HUDEP-2 (cell line): ENCODE results near the gene CRK.

Source experiments
- DNase-seq, 76 experiments: peaks; one replicate each; lab custom pipeline; 2025; ENCODE audit not compliant: unreplicated experiment in 76 of 76; lab: John Stamatoyannopoulos, UW

The CRK gene

DNA sequence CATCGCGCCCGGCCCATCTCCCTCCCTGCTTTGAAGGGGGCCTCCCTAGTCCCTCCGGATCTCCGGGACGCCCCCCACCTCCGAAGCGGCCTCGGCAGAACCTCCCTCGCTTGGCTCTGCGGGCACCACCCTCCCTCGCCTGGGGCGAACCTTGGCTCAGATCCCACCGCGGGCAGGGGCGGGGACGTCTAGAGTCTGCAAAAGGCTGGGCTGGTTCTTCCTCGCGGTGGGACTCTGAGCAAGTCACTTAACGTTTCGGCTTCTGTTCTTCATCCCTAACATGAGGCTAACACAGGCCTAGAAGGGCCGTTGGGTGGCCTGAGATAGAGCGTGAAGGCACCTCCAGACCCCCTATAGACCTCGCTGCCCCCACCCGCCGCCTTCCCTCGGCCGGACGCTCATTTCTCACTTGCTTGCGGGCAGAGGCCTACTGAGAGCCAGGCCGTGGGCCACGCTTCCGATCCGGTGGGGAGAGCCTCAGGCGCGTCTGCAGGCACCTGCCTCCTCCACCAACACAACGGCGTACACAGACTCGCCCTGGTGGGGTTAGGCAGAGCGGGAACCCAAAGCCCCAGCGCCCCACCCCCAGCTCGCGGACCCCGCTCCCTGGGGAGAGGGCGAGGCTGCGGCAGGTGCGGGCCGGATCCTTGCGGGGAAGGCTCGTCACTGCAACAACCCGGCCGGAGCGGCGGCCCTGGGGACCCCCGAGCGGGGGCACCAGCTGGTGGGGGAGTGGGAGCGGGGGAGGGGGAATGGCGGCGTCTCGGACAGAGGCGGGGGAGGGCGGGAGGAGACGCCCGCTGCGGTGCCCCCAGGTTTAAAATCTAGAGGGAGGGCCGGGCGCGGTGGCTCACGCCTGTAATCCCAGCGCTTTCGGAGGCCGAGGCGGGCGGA, 31.0 kb upstream of the CRK start:
- peak; percentile 11 to 93 (median 85) for DNase-seq

- peak in 48 of 76 experiments; percentile 5 to 62 (median 31) for DNase-seq
Measured at GRCh38 chr17:1485423-1486376, 29.7 kb upstream of the CRK start.

DNA sequence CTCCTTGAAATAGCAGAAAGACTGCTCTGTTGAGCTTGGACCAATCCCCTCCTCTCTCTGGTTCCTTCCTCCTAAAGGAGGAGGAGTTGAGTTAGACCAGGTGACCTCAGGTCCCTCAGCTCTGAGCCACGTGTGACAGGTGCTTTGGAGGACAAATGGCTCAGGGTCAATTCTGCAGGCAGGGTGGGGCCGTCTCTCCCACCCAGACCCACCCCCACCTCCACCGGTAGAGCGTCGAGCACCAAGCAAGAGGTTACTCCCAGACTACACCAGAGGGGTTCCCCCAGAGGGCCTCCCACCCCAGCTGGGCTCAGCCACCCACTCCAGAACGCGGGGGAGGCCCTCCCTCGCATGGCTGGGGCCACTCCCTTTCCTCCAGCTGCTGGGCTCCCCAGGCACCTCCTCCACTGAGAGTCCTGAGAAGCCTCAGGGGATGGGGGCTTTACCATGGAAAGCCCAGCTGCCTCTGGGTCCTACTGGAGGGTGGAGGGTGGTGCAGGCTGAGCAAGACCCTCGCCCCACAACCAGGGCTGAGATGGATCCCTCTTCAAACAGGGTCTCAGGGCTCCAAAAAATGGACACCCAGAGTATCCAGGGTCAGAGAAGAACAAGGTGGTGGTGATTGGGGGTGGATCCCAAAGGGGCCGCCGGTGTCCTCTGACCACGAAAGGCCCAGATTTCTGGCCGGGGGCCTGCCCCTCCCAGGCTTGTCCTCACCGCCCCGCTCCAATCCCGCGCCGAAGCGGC, 28.8 kb upstream of the CRK start:
- DNase-seq = peak in 67 of 76 experiments; percentile 16 to 81 (median 49)

DNA sequence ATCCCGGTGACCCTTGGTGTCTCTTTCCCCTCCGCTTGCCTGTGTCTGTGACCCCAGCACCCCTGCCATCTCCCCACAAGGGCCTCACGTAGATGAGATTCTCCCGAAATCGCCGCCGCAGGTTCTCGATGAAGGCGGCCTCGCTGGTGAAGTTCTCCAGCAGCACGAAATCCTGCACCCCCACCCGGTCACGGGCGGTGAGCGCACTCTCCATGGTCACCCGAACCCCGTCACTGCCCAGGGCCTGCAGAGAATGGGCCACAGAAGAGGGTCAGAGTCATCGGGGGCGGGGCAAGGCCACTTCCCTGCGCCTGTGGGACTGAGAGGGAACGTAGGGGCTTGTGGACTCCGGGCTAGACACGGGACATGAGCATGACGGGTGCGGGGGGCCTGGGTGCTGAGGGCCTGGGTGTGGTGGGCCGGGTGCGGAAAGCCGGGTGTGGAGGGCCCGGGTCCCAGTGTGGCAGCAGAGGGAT, 28.1 kb upstream of the CRK start:
- DNase-seq = no peak

DNA sequence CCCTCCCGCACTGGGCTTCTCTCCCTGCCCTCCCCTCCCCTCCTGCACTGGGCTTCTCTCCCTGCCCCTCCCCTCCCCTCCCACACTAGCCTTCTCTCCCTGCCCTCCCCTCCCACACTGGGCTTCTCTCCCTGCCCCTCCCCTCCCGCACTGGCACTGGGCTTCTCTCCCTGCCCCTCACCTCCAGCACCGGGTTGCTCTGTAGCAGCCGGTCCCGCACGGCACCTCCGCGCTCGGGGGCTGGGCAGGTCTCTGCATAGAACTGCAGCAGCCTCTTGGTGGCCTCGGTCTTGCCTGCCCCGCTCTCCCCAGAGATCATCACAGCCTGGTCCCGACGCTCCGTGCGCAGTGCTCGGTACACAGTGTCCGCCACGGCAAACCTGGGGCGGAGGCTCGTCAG, 26.6 kb upstream of the CRK start:
- DNase-seq = peak in 50 of 76 experiments; percentile 7 to 85 (median 56)

DNA sequence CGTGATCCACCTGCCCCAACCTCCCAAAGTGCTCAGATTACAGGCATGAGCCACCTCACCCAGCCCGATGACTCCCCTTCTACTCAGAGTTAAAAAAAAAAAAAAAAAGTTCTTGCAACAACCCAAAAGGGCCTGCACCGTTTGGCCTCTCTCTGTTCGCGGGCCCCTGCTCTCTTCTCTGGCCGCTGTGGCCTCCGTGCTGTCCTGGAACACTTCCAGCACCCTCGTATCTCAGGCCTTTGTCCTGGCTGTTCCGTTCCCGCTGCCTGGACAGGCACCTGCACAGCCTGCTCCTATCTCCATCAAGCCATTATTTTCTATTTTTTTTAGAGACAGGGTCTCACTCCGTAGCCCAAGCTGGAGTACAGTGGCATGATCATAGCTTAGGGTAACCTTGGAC, 25.7 kb upstream of the CRK start:
- DNase-seq = no peak

- DNase-seq = no peak
Measured at GRCh38 chr17:1480747-1481465, 24.9 kb upstream of the CRK start.

DNA sequence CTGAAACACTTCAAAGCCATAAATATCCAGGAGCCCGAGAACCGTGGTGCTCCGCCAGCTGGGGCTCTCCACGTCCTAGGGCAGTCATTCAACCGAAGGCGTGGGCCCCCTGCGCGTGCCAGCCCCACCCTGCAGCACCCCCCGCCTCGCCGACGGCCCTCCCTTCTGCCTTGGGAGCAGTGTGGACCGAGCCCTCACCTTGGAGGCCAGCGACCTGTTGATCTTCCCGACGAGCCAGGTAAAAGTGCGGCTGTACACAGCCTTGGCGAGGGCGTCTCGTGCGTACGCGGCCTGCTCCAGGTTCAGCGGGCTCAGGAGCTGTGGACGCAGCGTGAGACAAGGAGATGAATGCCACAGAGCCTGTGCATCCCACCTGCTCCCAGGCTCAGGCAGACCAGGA, 22.4 kb upstream of the CRK start:
- DNase-seq = no peak

DNA sequence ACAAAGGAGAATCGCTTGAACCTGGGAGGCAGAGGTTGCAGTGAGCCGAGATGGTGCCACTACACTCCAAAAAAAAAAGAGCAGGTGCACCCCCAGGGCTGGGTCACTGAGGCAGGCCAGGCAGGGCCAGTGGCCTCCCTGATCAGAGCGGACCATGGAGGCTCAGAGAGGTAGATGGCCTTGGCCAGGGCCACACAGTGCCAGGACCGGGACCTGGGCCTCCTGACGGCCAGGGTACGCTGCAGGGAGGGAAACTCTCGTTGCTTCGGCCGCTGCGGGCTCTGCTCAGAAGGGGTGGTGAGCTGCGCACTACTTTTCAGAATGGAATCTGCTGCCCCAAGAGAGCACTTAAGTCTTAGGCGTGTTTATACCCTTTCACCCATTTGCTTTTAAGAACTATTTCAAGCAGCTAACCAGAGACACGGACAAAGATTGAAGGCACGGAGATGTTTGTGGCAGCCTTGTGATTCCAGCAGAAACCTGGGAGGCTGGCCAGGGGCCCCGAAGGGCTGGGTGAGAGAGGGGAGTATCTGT, 19.4 kb upstream of the CRK start:
- no peak for DNase-seq

GRCh38 chr17:1474402-1475189, 18.6 kb upstream of the CRK start:
- DNase-seq = no peak

DNA sequence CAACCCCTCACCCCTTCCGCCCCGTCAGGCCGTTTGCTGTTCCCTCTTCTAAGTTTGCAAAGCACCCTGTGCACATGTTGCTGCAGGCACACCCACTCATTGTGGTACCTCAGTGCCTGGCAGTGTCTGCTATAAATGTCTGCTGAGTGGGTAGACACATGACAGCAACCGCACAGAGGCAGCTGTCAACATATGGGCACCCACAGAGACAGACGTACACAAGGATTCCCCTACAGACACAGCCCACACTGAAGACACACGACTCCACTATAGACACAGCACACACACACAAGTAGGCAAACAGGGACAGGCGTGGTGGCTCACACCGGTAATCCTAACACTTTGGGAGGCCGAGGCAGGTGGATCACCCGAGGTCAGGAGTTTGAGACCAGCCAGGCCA, 17.8 kb upstream of the CRK start:
- DNase-seq = no peak

GRCh38 chr17:1473170-1473569, 17.1 kb upstream of the CRK start:
- peak in 14 of 76 experiments; percentile 2 to 34 (median 18) for DNase-seq

DNA sequence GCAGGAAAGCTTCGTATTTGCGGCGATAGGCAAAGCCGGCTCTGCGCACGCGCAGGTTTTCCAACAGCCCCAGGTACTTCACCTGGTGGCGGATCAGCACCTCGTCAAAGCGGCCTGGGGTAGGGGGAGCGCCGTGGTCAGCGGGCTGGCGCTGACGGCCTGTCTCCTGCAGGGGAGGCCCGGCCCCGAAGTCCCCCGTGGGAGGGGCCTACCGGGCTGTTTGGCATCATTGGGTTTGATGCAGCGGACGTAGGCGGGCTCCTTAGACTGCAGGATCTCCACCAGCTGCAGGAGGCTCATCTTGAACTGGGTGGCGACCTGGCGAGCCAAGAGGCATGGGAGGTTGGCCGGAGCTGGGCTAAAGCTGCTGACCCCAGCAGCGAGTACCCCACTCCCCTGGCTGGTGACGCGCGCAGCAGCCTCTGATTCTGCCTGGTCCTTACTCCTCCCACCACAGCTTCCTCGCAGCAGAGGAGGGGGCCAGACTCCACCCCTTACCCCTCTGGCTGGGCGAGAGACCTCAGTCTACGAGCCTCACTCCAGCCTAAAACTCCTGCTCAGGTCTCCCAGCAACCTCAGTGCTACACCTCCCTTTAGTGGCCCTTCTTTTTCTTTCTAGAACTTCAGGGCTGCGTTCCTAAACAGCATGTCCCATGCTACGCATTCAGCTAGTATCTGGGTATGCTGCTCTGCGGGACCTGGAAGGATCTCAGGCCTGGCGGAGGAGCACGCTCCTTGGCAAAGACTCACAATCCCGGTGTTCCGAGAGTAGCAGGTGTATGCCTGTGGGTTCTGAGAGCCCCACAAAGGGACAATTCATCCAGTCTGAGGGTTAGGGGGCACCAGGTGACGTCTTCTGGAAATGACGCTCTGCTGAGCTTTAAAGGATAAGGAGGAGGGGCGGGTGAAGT, 16.1 kb upstream of the CRK start:
- no peak for DNase-seq

DNA sequence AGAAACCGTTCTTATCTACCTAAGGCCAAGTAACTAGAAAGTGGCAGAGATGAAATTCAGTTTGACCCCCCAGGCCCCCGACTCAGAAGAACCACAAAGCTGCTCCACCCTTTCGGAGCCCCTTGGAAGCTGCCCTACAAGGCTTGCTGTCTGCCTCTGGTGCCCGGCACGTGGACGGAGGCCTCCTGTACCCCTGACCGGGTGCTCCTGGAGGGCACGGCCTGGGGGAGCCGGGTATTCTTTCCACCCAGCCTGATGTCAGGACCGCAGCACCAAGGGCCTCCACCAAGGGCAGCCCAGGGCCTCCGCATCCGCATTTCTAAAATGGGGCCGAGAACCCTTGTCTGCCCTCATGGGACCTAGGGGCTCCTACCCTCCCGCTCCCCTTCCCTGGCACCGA, 15.5 kb upstream of the CRK start:
- DNase-seq = no peak

DNA sequence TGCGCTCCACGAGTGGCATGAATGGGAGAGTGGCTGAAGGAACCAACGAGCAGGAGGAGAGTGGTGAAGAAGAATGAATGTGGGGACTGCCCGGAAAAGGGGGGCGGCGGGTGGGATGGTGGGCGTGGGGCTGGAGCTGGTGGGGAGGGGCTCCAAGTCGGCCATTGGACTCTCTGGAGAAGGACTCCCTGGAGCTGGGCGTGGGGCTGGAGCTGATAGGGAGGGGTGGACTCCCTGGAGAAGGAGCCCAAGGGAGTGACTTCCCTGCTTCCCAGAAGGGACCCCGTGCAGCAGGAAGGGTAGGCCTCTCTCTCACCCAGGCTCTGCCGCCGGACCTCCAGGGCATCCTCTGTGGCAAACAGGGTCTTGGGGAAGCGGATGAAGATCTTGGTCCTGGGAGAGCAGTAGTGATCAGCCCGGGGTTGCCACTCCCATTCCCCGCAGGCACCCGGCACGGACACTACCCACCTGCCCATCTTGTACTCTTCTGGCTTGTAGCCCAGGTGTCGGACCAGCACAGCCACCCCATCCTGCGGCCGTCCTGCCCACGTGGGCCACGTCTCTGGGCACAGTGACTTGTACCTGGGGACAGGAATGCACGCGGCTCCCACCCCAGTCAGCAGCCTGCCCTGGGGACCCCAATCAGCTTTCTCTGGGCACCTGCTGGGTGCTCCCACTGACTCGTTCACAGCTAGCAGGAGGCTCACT, 14.9 kb upstream of the CRK start:
- no peak for DNase-seq

DNA sequence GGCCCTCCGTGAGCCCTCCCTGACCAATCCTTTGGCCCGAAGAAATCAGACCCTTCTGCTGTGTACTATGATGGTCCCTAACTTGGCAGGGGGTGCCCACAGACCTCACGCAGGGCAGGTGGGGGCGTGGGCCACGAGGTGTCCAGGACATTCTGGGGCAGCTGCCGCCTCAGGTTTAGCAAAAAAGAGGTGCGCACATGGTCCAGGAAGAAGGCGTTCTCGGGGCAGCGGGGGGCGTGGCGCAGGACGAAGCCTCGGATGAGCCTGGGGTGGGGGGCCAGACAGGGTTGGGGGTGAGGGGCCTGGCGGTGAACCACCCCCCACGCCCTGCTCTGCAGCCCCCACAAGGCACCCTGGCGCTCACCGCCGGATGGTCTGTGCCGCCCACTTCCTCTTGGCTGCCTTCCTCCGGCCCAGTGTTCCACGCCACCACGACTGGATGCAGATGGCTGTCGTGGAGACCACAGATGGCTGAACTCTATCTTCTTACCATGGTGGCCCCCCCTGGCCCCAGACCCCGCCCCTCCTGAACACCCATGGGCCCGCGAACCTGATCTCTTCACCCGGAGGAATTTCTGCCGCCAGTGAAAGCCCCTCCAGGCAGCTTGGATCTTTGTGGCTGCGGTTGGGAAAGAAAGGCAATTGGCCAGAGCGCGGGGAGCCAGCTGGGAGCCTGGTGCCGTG, 14.2 kb upstream of the CRK start:
- DNase-seq = no peak
